ENCODE data around the gene IMPA2. TPM values are rescaled to one million over a fixed set of nuclear protein-coding genes. Genes with fewer than 3 reads are reported as not detected.

IMPA2 gene
- total and polyA plus RNA-seq, 2 of the 13 experiments (the other 11 are each of a cell fraction or from before 2014, with no cell fraction given): 37.8 to 71.8 TPM

- no peak for TF ChIP-seq ZNF407 (CRISPR knock-in tag; IDR thresholded peaks at IDR 0.05; ENCODE audit: not compliant biosample characterization)
- no peak for TF ChIP-seq ARHGAP35 (CRISPR knock-in tag; IDR thresholded peaks at IDR 0.05; ENCODE audit: borderline replicate concordance)
- peak; percentile 63 for TF ChIP-seq SP2 (CRISPR knock-in tag; IDR thresholded peaks at IDR 0.05)
- TF ChIP-seq ZNF44 (CRISPR knock-in tag; IDR thresholded peaks at IDR 0.05): no peak
- no peak for TF ChIP-seq SNAPC5 (CRISPR knock-in tag; IDR thresholded peaks at IDR 0.05; ENCODE audit: borderline replicate concordance)
- no peak for TF ChIP-seq RBM39 (IDR thresholded peaks at IDR 0.05; ENCODE audit: low read depth, low read length, poor library complexity, severe bottlenecking)
- TF ChIP-seq E2F5 (CRISPR knock-in tag; conservative IDR thresholded peaks at IDR 0.05): no peak
- TF ChIP-seq HOXA9 (CRISPR knock-in tag; IDR thresholded peaks at IDR 0.05; ENCODE audit: borderline replicate concordance): no peak
- no peak for TF ChIP-seq ZNF138 (CRISPR knock-in tag; IDR thresholded peaks at IDR 0.05; ENCODE audit: low read depth)
- TF ChIP-seq ZNF564 (CRISPR knock-in tag; IDR thresholded peaks at IDR 0.05): no peak
- TF ChIP-seq RARA (CRISPR knock-in tag; IDR thresholded peaks at IDR 0.05): peak; percentile 78
- peak; percentile 50 for TF ChIP-seq HNRNPLL (IDR thresholded peaks at IDR 0.05; ENCODE audit: low read depth, low read length, poor library complexity, severe bottlenecking)
- no peak for TF ChIP-seq ZNF121 (CRISPR knock-in tag; IDR thresholded peaks at IDR 0.05)
- no peak for TF ChIP-seq CREBL2 (CRISPR knock-in tag; IDR thresholded peaks at IDR 0.05; ENCODE audit: borderline replicate concordance)
- no peak for TF ChIP-seq HNRNPUL1 (IDR thresholded peaks at IDR 0.05; ENCODE audit: low read depth, low read length)
- no peak for TF ChIP-seq ZNF737 (CRISPR knock-in tag; IDR thresholded peaks at IDR 0.05; ENCODE audit: borderline replicate concordance)
Observed at GRCh38 chr18:11947214-11948191, 33.8 kb upstream of the IMPA2 start (continued).

Data from HepG2 (cell line).